ENCODE measurements around the gene APCDD1.

DNA sequence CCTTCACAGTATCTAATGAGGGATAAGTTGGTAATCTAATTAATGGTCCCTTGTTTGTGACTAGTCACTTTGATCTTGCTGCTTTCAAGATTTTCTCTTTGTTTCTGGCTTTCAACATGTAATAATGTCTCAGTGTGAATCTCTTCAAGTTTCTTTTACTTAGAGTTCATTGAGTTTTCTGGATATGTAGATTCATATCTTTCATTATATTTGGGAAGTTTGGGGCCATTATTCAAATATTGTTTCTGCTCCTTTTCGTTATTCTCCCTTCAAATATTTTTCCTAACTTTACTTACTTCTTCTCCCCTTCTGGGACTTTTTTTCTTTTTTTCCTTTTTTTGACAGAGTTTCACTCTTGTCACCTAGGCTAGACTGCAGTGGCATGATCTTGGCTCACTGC lies 50.3 kb downstream of the APCDD1 start:
- TF ChIP-seq, protein P1, sequence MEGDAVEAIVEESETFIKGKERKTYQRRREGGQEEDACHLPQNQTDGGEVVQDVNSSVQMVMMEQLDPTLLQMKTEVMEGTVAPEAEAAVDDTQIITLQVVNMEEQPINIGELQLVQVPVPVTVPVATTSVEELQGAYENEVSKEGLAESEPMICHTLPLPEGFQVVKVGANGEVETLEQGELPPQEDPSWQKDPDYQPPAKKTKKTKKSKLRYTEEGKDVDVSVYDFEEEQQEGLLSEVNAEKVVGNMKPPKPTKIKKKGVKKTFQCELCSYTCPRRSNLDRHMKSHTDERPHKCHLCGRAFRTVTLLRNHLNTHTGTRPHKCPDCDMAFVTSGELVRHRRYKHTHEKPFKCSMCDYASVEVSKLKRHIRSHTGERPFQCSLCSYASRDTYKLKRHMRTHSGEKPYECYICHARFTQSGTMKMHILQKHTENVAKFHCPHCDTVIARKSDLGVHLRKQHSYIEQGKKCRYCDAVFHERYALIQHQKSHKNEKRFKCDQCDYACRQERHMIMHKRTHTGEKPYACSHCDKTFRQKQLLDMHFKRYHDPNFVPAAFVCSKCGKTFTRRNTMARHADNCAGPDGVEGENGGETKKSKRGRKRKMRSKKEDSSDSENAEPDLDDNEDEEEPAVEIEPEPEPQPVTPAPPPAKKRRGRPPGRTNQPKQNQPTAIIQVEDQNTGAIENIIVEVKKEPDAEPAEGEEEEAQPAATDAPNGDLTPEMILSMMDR (IDR thresholded peaks at IDR 0.05 in 4 of 5, conservative IDR thresholded peaks at IDR 0.05 in 1 of 5): no peak
- no peak for TF ChIP-seq POLR2A (IDR thresholded peaks at IDR 0.05)
